ENCODE measurements around the gene ACTR3C.
A peak's percentile ranks its signal among the peaks of the same experiment; 100 is the strongest.
"Not testable (repeated sequence)": the region's sequence is repeated elsewhere in the genome, so short reads cannot be mapped to it uniquely, and the experiment has no call there.

Gene ACTR3C

DNA sequence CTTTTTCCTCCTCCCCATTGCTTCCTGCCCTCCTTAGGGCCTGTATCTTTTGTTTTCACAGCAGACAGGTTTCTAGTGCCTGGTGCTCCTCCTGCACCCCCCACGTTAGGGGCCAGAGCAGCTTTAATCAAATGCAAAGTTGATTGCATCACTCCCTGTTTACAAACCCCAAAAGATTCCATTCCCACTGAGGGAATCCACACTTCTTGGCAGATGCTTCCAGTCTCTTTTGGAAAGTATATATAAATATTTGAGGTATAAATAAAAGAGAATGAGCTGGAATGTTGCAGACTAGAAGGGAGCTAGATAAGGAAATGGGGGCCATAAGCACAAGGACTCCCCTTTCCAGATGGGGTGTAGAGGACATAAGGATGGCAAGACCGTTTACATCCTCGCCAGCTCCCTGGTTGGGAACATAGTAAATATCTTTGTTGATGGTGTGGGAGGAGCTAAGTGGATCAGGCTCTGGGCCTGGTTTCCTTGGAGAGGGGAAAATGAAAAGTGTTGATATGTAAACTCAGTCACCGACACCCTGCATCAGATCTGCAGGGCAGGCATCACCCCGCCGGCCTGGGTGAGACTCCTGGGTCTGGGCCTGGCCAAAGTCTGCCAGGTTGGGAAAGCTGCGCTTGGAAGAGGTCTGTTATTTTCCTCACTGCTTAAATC lies 11.9 kb upstream of the ACTR3C start:
- FAIRE-seq, result no peak

DNA sequence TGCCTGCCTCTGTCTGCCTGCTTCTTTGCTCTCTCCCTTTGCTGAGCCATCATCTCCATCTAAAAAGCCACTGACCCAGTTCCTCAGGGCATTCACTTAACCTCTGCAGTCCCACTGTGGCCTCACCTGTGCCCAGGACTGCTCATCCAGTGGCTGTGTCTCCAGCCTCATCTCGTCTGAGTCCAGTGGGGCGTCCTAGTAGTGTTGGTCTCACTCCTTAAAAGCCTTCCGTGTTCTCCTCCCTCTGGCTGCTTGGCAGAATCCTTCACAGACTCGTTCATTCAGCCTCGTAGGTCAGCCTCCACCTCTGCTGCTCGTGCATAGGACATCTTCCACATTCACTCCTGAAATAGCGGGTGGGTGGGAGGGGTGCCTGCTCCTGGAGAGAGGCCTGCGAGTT lies 10.8 kb upstream of the ACTR3C start:
- FAIRE-seq, result no peak

GRCh38 chr7:150333659-150334058 lies 10.3 kb upstream of the ACTR3C start:
- FAIRE-seq, result no peak

DNA sequence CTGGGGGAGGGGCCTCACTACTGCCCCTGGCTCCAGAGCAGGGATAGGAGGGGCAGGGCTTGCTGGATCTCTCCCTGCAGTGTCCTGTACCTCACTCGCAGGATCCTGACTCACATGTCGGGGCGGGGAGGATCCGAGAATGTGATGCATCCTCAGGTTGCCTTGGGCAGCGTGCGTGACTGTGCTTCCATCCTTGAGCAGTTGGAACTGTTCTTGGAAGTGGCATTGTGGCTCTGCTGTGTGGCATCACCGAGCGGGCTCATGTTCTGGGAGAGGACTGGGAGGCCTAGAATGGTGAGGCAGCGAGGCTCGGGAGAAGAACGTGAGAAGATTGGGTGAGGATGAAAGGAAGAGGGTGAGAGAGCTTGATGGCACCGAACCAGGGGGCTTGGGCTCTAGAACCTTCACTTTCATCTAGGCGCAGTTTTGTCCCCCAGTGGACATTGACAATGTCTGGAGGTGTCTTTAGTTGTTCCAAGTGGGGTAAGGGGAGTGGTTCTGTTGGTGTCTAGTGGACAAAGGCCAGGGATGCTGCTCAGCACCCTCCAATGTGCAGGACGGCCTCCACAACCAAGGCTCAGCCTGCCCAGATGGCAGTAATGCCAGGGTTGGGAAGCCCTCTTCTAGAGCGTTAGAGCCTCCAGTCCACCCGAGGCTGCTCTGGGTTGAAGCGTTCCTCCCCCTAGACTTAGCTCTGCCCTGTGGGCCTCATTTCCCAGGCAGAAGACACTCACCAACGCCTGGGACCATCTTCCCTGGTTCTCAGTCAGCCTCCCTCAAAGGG lies 9.7 kb upstream of the ACTR3C start:
- FAIRE-seq, result no peak

GRCh38 chr7:150330211-150330885 lies 7.0 kb upstream of the ACTR3C start:
- no peak for FAIRE-seq

GRCh38 chr7:150329331-150330120 lies 6.2 kb upstream of the ACTR3C start:
- FAIRE-seq, result no peak

DNA sequence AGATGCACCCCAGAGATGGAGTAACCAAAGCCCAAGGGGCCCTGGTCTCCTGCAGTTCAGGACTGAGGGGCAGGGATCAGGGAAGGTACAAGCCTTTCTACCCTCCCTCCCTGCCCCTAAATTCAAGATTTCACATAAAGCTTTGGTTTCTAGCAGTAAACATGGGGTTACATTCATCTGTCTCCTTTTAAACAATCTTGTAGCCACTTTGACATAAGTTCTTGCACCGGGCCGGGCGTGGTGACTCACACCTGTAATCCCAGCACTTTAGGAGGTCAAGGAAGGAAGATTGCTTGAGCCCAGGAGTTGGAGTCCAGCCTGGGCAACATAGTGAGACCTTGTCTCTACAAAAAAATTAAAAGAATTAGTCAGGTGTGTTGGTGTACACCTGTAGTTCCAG lies 4.0 kb upstream of the ACTR3C start:
- FAIRE-seq, result no peak

GRCh38 chr7:150326657-150327268 lies 3.4 kb upstream of the ACTR3C start:
- no peak for FAIRE-seq

DNA sequence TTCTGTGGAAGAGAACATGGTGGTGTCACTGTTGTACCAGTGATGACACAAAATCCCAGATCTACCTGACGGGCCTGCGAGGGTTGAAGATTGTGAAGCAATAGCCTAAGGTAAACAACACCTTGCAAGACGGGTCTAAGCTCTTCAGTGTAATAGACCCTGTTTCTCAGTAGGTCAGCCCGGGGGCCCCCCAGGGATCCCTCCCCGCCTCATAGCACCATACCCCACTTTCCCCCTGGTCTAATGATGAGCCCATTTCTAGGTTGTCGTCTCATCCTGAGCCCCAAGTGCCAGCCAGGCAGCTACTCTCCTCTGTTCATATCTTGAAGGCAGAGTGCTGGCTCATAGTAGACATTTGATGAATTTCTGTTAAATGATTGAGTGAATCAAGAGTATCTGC lies 2.6 kb upstream of the ACTR3C start:
- FAIRE-seq, result no peak

GRCh38 chr7:150325110-150325611 lies 1.8 kb upstream of the ACTR3C start:
- FAIRE-seq, result no peak

DNA sequence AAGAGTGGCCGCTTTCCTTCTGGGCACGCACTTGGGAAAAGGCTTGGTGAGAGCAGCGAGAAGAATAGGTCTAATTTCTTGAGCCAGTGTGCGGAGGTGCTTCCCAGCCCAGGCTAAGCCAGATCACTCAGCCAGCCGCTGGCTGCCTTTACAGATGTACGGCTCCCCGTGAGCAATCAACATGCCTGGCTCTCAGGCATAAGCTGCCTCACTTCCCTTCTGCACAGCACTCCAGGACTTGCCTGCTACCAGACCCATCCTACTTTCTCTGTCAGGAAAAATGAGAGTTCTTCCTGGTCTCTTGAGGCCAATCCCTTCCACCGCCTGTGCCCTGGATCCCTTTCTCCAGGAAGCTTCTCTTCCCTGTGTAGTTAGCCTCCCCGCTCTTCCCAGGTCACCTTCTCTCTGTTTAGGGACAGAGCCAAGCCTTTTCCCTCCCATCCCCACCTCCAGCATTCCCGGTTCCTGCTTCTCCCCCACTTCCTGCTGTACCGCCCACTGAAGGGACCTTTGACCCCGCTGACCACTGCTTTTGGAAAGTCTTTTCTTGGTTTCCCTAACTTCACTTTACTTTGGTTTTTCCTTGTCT lies 1.1 kb upstream of the ACTR3C start:
- FAIRE-seq, result no peak

- FAIRE-seq, result no peak
Measured at GRCh38 chr7:150323682-150324372, 482 bp upstream of the ACTR3C start.

DNA sequence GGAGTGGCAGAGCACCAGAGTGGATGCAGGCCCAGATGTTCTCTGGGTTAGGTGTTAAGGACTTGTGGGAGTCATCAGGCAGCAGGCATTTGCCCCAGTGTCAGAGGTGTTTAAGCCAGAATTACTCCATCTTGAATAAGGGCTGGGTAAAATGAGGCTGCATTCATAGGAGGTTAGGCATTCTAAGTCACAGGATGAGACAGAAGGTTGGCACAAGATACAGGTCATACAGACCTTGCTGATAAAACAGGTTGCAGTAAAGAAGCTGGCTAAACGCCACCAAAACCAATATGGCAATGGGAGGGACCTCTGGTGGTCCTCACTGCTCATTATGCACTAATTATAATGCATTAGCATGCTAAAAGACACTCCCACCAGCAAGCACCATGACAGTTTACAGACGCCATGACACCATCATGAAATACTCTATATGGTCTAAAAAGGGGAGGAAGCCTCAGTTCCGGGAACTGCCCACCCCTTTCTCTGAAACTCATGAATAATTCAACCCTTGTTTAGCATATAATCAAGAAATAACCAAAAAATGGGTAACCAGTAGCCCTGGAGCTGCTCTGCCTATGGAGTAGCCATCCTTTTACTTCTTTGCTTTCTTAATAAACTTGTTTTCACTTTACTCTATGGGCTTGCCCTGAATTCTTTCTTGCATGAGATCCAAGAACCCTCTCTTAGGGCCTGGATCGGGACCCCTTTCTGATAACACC lies 1.1 kb downstream of the ACTR3C start:
- no peak for FAIRE-seq

- FAIRE-seq, result no peak
Measured at GRCh38 chr7:150321788-150322113, 1.6 kb downstream of the ACTR3C start.

- no peak for FAIRE-seq
Measured at GRCh38 chr7:150317748-150318444, 5.4 kb downstream of the ACTR3C start.

GRCh38 chr7:150316987-150317386 lies 6.4 kb downstream of the ACTR3C start:
- FAIRE-seq, result not testable (repeated sequence)

DNA sequence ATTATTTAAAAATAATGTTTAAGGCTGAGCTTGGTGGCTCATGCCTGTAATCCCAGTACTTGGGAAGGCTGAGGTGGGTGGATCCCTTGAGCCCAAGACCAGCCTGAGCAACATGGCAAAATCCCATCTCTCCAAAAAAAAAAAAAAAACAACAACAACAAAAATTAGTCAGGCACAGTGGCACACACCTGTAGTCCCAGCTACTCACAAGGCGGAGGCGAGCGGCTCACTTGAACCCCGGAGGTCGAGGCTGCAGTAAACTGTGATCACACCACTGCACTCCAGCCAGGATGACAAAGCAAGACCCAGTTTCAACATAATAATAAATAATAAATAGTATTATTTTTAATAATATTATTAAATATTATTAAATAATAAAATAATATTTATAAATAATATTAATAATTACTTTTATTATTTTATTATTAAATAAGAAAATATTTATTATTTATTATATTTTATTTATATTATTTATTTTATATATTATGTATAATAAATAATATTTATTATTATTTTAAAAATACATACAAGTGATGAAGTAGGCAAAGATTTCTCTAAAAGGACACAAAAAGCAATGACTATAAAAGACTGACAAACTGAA lies 8.6 kb downstream of the ACTR3C start:
- peak; percentile 96 for FAIRE-seq

DNA sequence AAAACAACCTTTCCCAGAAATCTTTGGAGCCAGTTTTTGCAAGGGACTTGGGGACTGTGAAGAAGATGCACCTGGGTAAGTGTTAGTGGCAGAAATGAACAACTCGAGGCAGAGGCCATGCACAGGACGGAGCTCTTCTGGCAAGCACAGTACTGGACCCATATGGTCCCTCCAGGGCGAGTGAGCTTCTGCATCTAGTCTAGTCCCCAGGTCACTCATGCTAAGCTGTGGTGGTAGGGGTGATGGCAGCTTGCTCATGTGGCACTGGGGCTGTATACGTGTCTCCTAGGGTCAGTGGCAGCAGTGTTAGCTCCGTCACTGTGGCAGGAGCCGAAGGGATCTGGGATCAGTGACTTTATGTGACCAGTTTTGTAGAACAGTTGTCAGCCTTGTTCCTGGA lies 9.5 kb downstream of the ACTR3C start:
- FAIRE-seq, result no peak

GRCh38 chr7:150313367-150313809 lies 10.0 kb downstream of the ACTR3C start:
- no peak for FAIRE-seq

Data from G401.6 (cell line).